AG10803 (cell line): Measurements from ENCODE around the gene C14orf180.

Experiments used
- DNase-seq: peaks from one replicate; pipeline ENCODE4 v3.0.0; 2010; ENCODE audit warnings: low read depth
- H3K4me3 ChIP-seq: 2 replicates; pipeline ENCODE4 v1.5.1; 2011; ENCODE audit warnings: mild to moderate bottlenecking, low read length, control low read depth
- TF ChIP-seq, protein P1 (sequence below): conservative IDR thresholded peaks from 2 replicates; pipeline ENCODE4 v1.5.1; 2011; ENCODE audit warnings: mild to moderate bottlenecking, low read length, control low read depth, inconsistent platforms

The C14orf180 gene

DNA sequence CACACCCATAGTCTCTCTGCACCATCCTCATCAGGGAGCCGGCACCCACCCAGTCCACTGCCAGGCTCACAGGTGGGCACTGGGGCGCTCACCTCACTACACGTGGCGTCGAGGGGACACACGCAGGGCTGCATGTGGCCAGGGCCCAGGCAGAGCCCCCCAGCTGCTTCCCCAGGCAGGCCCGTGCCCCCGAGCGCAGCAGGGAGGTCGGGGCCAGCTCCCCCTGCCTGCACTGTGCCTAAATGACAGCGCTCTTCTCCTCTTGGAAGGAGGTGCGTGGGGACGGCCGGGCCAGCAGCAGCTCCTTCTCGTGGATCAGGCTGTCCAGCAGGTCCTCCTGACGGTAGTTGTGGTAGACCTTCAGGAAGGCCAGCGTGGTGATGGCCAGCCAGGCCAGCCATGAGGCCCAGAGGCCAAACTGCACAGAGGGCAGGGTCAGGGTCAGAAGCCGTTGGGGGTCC, 13.7 kb downstream of the C14orf180 start:
- DNase-seq = no peak
- TF ChIP-seq, protein P1, sequence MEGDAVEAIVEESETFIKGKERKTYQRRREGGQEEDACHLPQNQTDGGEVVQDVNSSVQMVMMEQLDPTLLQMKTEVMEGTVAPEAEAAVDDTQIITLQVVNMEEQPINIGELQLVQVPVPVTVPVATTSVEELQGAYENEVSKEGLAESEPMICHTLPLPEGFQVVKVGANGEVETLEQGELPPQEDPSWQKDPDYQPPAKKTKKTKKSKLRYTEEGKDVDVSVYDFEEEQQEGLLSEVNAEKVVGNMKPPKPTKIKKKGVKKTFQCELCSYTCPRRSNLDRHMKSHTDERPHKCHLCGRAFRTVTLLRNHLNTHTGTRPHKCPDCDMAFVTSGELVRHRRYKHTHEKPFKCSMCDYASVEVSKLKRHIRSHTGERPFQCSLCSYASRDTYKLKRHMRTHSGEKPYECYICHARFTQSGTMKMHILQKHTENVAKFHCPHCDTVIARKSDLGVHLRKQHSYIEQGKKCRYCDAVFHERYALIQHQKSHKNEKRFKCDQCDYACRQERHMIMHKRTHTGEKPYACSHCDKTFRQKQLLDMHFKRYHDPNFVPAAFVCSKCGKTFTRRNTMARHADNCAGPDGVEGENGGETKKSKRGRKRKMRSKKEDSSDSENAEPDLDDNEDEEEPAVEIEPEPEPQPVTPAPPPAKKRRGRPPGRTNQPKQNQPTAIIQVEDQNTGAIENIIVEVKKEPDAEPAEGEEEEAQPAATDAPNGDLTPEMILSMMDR = no peak
- H3K4me3 ChIP-seq = no peak overlapping the region

DNA sequence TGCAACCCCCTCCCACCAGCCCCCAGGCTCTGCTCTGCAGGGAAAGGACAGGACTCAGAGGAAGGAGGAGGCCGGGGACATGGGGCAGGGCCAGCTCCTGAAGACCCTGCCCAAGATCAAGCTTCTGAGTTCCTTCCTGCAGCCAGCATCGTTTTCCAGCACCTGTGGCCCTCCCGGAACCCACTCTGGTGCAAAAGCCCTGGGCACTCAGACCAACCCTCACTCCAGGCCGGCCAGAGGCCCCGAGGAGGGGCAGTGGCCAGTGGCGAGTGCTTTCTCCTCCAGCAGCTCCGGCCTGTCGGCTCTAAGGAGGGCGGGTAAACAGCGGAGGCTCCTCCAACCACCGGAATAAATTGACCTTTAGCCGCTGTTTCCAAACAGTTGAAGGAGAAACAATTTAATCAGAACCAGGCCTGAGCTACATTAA, 14.2 kb downstream of the C14orf180 start:
- no peak for DNase-seq
- TF ChIP-seq, protein P1 = no peak
- H3K4me3 ChIP-seq = no peak overlapping the region

DNA sequence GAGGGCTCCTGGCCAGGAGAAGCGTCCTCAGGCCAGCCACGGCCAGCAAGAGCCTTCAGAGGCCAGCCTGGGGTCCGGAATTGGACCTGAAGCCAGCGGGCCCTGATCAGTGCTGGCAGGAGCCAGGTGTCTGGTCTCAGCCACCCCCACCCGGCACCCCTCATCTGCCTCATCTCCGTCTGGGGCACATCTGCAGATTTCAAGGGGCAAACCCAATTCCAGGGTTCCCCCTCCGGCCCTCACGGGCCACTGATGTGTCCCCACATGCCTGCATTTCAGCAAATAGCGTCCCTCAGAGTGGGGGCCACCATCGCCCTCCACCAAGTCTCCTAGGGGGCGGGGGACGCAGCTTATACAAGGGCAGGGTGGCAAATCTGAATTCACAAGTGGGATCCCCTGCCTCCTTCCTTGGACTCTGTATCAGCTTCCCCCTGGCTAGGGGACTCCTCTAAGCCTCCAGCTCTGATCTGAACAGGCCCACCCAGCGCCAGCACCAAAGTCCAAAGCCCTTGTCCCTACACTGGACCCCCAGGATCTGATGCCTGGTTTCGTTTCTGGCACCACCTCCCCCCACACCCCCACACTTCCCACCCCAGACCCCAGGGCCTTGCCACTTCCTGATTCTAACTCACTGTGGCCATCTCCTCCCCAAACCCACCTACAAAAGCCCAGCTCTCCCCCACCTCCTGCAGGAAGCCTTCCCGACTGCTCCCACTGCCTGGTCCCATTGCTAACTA, 14.9 kb downstream of the C14orf180 start:
- H3K4me3 ChIP-seq = no peak overlapping the region
- no peak for DNase-seq
- TF ChIP-seq, protein P1 = no peak

DNA sequence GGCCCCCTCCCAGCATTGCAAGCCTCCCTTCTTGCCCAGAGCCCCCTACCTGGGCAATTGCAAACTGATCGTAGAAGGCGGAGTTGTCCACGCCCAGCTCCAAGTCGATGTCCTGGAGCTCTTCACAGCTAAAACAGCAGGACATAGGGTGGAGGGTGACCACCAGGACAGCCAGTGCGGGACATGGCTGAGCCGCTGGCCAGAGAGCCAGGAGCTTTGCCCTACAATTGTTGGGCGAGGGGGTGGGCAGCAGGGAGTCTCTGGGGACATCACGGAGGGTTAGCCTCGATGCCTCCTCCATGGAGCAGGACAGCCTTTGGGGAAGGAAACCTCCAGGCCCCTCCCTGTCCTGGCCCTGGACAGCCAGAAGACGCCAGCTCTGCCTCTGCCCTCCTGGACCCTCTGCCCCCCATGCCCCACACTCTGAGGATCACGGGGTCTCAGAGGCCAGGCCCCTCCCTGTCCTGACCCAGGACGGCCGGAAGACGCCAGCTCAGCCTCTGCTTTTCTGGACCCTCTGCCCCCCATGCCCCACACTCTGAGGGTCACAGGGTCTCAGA, 15.6 kb downstream of the C14orf180 start:
- TF ChIP-seq, protein P1 = no peak
- no peak overlapping the region for H3K4me3 ChIP-seq
- DNase-seq = no peak

DNA sequence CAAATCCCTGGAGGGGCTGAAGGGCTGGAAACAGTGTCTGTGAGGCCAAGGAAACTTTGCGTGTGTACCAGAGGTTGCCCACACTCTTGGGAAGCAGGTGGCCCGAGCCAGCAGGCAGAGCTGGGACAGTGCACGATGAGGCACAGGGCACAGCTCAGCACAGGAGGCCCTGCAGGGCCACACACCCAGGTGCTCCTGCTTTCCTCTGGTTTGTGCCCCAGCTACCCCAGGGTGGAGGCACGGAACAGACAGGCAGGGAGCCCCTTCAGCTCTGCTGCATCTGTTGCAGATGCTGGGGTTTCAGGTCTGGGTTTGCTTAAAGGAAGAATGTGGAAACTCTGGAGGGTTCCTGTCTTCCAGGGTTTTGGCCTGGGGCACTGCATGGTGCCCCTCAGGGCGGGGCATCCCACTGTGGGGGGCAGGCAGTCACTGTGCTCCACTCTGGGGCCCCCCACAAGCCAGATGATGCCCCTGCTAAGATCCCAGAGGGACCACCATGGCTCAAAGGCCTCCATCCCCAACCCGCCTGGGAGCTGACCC, 16.4 kb downstream of the C14orf180 start:
- TF ChIP-seq, protein P1 = no peak
- no peak for DNase-seq

DNA sequence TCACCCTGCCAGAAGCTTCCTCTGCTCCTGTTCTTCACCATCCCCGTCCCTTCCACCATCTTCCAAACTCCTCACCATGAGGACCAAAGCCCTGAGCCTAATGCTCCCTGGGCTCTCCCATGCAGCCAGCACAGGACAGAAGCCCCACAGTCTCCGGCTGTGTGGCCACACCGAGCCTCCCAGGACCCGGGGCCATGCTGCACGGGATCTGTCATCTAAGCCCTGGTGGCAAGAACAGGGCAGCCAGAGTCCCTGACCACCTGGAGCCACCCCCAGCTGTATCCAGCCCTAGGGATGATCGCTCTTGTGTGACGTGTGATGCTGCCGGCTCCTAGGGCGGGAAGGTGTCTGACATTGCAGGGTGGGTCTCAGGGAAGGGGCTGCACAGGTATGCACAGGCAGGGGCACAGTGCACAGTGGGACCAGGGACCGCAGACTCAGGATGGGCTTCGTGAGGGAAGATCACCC, 16.9 kb downstream of the C14orf180 start:
- TF ChIP-seq, protein P1 = no peak
- DNase-seq = no peak
- H3K4me3 ChIP-seq = no peak overlapping the region

More for the DNA sequence above, 16.4 kb downstream of the C14orf180 start:
- no peak overlapping the region for H3K4me3 ChIP-seq

DNA sequence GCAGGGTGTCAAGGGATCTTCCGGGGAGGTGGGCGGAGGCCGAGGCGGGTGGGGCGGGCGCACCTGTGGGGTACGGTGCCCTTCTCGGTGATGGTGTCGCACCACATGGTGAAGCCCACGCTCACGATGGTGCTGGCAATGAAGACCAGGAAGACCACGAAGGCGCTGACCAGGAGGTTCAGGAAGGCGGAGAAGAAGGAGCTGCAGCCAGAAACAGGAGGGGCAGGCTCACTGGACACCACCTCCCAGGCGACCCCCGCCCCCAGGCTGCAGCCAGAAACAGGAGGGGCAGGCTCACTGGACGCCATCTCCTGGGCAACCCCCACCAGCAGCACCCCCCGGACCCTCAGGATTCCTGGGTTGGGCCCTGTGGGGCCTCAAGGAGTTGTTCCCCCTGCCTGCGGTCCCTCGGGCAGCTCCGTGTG, 17.4 kb downstream of the C14orf180 start:
- no peak for DNase-seq
- H3K4me3 ChIP-seq = no peak overlapping the region
- TF ChIP-seq, protein P1 = no peak
